ENCODE measurements around the gene DUSP1. TPM values are rescaled to one million over a fixed set of nuclear protein-coding genes. Genes with fewer than 3 reads are reported as not detected.

DUSP1 gene
- total and polyA plus RNA-seq, 2 of the 13 experiments (the other 11 are each of a cell fraction or from before 2014, with no cell fraction given): 27.1 to 55.5 TPM

DNA sequence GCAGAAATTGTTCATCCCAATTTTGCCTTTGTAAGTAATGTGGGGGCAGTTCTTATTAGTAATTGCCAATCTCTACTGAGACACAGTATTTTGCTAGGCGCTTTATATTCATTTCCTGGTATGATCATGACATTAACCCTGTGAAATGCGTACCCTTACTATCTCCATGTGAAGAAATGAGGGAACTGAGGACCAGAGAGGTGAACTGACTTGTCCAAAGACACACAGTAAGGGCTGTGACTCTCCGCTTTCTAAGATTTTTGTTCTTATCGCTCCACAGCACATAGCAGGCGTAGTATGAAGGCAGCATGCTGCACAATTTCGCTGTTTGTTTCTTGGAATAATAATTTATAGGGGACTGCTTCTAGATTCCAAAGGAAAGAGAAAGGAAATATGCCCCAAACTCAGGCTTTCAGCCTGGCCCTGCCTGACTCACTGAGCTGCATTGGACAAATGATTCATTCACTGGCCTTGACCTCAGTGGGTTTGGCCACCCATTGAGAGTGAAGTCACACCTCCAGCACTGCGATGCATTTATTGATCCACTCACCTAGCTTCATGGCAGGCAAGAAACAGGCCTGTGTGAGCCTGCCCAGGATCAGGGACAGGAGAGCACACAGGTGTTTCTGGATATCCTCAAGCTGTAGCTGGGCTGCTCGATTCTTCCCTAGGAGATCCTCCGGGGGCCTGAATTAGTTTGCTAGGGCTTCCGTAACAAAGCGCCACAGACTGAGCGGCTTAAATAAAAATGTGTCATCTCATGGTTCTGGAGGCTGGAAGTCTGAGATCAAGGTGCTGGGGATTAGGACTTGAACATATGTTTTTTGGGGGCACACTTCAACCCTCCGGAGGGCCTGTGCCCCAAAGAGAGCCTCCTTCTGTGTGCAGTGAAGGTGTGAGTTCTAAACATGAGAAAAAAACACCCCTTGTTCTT is 7.2 kb upstream of the DUSP1 start (continued):
- no peak for TF ChIP-seq ZNF367 (CRISPR knock-in tag; IDR thresholded peaks at IDR 0.05; ENCODE audit: borderline replicate concordance)
- TF ChIP-seq ZNF652 (CRISPR knock-in tag; IDR thresholded peaks at IDR 0.05; ENCODE audit: borderline replicate concordance, low read depth): 0 out of 2 replicates have a peak, but pooled peaks have one; percentile 28
- peak; percentile 68; the same call in 1 of the 2 replicates for TF ChIP-seq ZNF121 (CRISPR knock-in tag; IDR thresholded peaks at IDR 0.05)
- peak; percentile 92 for TF ChIP-seq HOXA3 (CRISPR knock-in tag; IDR thresholded peaks at IDR 0.05)
- TF ChIP-seq, protein P1, sequence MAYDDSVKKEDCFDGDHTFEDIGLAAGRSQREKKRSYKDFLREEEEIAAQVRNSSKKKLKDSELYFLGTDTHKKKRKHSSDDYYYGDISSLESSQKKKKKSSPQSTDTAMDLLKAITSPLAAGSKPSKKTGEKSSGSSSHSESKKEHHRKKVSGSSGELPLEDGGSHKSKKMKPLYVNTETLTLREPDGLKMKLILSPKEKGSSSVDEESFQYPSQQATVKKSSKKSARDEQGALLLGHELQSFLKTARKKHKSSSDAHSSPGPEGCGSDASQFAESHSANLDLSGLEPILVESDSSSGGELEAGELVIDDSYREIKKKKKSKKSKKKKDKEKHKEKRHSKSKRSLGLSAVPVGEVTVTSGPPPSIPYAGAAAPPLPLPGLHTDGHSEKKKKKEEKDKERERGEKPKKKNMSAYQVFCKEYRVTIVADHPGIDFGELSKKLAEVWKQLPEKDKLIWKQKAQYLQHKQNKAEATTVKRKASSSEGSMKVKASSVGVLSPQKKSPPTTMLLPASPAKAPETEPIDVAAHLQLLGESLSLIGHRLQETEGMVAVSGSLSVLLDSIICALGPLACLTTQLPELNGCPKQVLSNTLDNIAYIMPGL (CRISPR knock-in tag; IDR thresholded peaks at IDR 0.05; ENCODE audit: borderline replicate concordance in 1 of 2, low read depth in 1 of 2): peak in 1 of 2 experiments; percentile 54; a peak in 1 of 4 replicates
- TF ChIP-seq SIX1 (CRISPR knock-in tag; IDR thresholded peaks at IDR 0.05; ENCODE audit: borderline replicate concordance): peak; percentile 19; the same call in 1 of the 2 replicates
- peak; percentile 88 for TF ChIP-seq FOXA3 (CRISPR knock-in tag; IDR thresholded peaks at IDR 0.05)
- TF ChIP-seq, protein P2, sequence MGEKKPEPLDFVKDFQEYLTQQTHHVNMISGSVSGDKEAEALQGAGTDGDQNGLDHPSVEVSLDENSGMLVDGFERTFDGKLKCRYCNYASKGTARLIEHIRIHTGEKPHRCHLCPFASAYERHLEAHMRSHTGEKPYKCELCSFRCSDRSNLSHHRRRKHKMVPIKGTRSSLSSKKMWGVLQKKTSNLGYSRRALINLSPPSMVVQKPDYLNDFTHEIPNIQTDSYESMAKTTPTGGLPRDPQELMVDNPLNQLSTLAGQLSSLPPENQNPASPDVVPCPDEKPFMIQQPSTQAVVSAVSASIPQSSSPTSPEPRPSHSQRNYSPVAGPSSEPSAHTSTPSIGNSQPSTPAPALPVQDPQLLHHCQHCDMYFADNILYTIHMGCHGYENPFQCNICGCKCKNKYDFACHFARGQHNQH (CRISPR knock-in tag; IDR thresholded peaks at IDR 0.05): peak; percentile 94
- TF ChIP-seq ZNF430 (CRISPR knock-in tag; IDR thresholded peaks at IDR 0.05): peak; percentile 74; the same call in 1 of the 2 replicates
- TF ChIP-seq ASH2L (IDR thresholded peaks at IDR 0.05; ENCODE audit: insufficient read length, low read depth, low read length): peak; percentile 58
- TF ChIP-seq TARDBP (CRISPR knock-in tag; IDR thresholded peaks at IDR 0.05): peak; percentile 71; the same call in 1 of the 2 replicates
- TF ChIP-seq, protein P3, sequence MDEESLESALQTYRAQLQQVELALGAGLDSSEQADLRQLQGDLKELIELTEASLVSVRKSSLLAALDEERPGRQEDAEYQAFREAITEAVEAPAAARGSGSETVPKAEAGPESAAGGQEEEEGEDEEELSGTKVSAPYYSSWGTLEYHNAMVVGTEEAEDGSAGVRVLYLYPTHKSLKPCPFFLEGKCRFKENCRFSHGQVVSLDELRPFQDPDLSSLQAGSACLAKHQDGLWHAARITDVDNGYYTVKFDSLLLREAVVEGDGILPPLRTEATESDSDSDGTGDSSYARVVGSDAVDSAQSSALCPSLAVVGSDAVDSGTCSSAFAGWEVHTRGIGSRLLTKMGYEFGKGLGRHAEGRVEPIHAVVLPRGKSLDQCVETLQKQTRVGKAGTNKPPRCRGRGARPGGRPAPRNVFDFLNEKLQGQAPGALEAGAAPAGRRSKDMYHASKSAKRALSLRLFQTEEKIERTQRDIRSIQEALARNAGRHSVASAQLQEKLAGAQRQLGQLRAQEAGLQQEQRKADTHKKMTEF (CRISPR knock-in tag; IDR thresholded peaks at IDR 0.05): peak; percentile 55; the same call in 1 of the 2 replicates
- TF ChIP-seq SYNCRIP (IDR thresholded peaks at IDR 0.05; ENCODE audit: insufficient read depth, low read depth, low read length): no peak
- TF ChIP-seq ZSCAN9 (CRISPR knock-in tag; IDR thresholded peaks at IDR 0.05; ENCODE audit: borderline replicate concordance): peak; percentile 81; the same call in 1 of the 2 replicates
- TF ChIP-seq FOXO1 (CRISPR knock-in tag; IDR thresholded peaks at IDR 0.05): peak; percentile 93
- peak; percentile 30 for TF ChIP-seq GFI1 (CRISPR knock-in tag; IDR thresholded peaks at IDR 0.05; ENCODE audit: borderline replicate concordance)
- peak; percentile 77; the same call in 1 of the 2 replicates for TF ChIP-seq SMAD3 (CRISPR knock-in tag; IDR thresholded peaks at IDR 0.05)
- no peak for TF ChIP-seq ZNF235 (CRISPR knock-in tag; IDR thresholded peaks at IDR 0.05; ENCODE audit: borderline replicate concordance)
- 0 out of 2 replicates have a peak, but pooled peaks have one; percentile 32 for TF ChIP-seq ARNTL (CRISPR knock-in tag; IDR thresholded peaks at IDR 0.05)
- TF ChIP-seq, protein P4, sequence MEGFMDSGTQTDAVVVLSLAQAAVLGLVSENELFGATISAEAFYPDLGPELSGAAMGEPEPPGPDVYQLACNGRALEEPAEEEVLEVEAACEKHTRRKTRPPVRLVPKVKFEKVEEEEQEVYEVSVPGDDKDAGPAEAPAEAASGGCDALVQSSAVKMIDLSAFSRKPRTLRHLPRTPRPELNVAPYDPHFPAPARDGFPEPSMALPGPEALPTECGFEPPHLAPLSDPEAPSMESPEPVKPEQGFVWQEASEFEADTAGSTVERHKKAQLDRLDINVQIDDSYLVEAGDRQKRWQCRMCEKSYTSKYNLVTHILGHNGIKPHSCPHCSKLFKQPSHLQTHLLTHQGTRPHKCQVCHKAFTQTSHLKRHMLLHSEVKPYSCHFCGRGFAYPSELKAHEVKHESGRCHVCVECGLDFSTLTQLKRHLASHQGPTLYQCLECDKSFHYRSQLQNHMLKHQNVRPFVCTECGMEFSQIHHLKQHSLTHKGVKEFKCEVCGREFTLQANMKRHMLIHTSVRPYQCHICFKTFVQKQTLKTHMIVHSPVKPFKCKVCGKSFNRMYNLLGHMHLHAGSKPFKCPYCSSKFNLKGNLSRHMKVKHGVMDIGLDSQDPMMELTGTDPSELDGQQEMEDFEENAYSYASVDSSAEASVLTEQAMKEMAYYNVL (CRISPR knock-in tag; IDR thresholded peaks at IDR 0.05; ENCODE audit: borderline replicate concordance): 0 out of 2 replicates have a peak, but pooled peaks have one; percentile 37
- peak; percentile 84; the same call in 1 of the 2 replicates for TF ChIP-seq MTA1 (CRISPR knock-in tag; IDR thresholded peaks at IDR 0.05; ENCODE audit: borderline replicate concordance)
